RWPE2 (cell line): ENCODE measurements around the gene NUP88.

Experiments used
- ATAC-seq: fragments of 200-7000 bp; cut with Tn5 transposase; 3 replicates; pipeline ENCODE4 v1.9.1; 2021; ENCODE audit warnings: low read depth
- DNase-seq: peaks from one replicate; pipeline ENCODE4 v3.0.0-alpha.2; 2020; ENCODE audit warnings: low spot score
- H3K27ac ChIP-seq: fragments of 450-650 bp; 2 replicates; pipeline ENCODE4 v1.5.1; 2017; ENCODE audit warnings: mild to moderate bottlenecking; ENCODE audit not compliant: poor library complexity, severe bottlenecking
- H3K27me3 ChIP-seq: fragments of 250-450 bp; sonication (Bioruptor Pico); 2 replicates; pipeline ENCODE4 v1.5.1; 2021; ENCODE audit warnings: mild to moderate bottlenecking, moderate library complexity; ENCODE audit not compliant: insufficient read depth, poor library complexity, severe bottlenecking
- H3K36me3 ChIP-seq: fragments of 250-450 bp; sonication (Bioruptor Pico); 2 replicates; pipeline ENCODE4 v1.5.1; 2020; ENCODE audit warnings: low read depth, mild to moderate bottlenecking, moderate library complexity
- H3K4me1 ChIP-seq: fragments of 250-450 bp; sonication (Bioruptor Pico); 2 replicates; pipeline ENCODE4 v1.5.1; 2021; ENCODE audit warnings: mild to moderate bottlenecking, moderate library complexity; ENCODE audit not compliant: insufficient read depth, poor library complexity, severe bottlenecking
- H3K4me3 ChIP-seq: fragments of 250-450 bp; sonication (Bioruptor Pico); 2 replicates; pipeline ENCODE4 v1.5.1; 2021; ENCODE audit warnings: mild to moderate bottlenecking, moderate library complexity; ENCODE audit not compliant: severe bottlenecking
- H3K9me3 ChIP-seq: fragments of 250-450 bp; sonication (Bioruptor Pico); 2 replicates; pipeline ENCODE4 v1.5.1; 2021; ENCODE audit warnings: mild to moderate bottlenecking, moderate library complexity; ENCODE audit not compliant: severe bottlenecking
- CTCF ChIP-seq: fragments of 450-650 bp; IDR thresholded peaks from one replicate; pipeline ENCODE4 v1.5.1; 2017; ENCODE audit warnings: mild to moderate bottlenecking, moderate library complexity; ENCODE audit not compliant: poor library complexity, severe bottlenecking

Gene NUP88

GRCh38 chr17:5408186-5408585, 11.3 kb downstream of the NUP88 start:
- DNase-seq (no peak), ATAC-seq (no peak)
- peaks cover 100% of the 10 kb centered on the region for H3K36me3 ChIP-seq
- H3K27me3 ChIP-seq: no peaks in the 10 kb centered on the region
- no peak overlapping the region for H3K4me3 ChIP-seq
- peaks cover 3% of the 10 kb centered on the region for H3K4me1 ChIP-seq
- H3K27ac ChIP-seq: no peak overlapping the region
- no peak for TF ChIP-seq CTCF
- no peaks in the 10 kb centered on the region for H3K9me3 ChIP-seq

DNA sequence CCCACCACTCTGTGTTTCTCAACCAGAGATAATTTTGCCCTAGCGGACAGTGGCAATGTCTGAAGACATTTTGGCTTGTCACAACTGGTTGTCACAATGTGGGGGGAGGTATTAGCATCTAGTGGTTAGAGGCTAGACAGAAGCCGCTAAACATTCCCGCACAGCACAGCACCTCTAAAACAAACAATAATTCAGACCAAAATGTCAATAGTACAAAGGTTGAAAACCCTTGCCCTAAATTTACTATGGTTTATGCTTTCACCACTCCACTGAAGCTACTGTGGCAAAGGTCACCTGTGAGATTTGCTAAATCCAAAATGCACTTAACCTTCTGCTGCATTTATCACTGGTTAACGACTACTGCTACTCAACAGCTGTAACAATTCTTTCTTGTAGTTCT, 14.1 kb downstream of the NUP88 start:
- no peak for DNase-seq
- no peaks in the 10 kb centered on the region for H3K4me1 ChIP-seq
- no peak overlapping the region for H3K27ac ChIP-seq
- H3K9me3 ChIP-seq: no peaks in the 10 kb centered on the region
- TF ChIP-seq CTCF: no peak
- peaks cover 100% of the 10 kb centered on the region for H3K36me3 ChIP-seq
- no peak overlapping the region for H3K4me3 ChIP-seq
- H3K27me3 ChIP-seq: no peaks in the 10 kb centered on the region
- no peak for ATAC-seq

DNA sequence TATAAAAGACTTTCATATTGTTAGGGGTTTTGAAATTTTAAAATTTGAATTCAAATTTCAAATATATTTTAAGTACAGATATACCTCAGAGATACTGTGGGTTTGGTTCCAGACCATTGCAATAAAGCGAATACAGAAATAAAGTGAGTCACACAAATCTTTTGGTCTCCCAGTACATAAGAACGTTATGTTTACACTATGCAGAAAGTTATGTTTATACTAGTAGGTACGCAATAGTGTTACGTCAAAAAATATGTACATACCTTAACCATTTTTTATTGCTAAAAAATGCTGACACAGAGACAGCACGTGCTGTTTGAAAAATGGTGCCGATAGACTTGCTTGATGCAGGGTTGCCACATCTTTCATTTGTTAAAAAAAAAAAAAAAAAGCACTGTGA, 19.7 kb downstream of the NUP88 start:
- no peaks in the 10 kb centered on the region for H3K4me1 ChIP-seq
- TF ChIP-seq CTCF: no peak
- no peaks in the 10 kb centered on the region for H3K27me3 ChIP-seq
- no peak overlapping the region for H3K27ac ChIP-seq
- DNase-seq (no peak), ATAC-seq (no peak)
- peaks cover 94% of the 10 kb centered on the region for H3K36me3 ChIP-seq
- H3K9me3 ChIP-seq: no peaks in the 10 kb centered on the region
- H3K4me3 ChIP-seq: no peak overlapping the region

DNA sequence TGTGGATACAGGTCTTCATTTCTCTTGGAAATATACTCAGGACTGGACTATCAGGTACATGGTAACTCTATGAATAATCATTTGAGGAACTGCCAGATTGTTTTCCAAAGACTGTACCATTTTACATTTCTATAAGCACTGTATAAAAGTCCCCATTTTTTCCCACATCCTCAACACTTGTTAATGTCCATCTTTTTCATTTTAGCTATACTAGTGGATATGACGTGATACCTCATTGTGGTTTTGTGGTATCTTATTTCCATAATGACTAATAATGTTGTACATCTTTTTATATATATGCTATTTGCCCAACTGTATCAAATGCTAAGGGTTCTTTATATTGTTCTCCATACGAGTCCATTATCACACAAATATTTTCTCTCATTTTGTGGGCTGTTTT, 22.9 kb downstream of the NUP88 start:
- no peak for TF ChIP-seq CTCF
- Histone ChIP-seq H3K4me1 (no peaks in the 10 kb centered on the region), H3K27me3 (no peaks in the 10 kb centered on the region), H3K4me3 (no peak overlapping the region), H3K9me3 (no peaks in the 10 kb centered on the region), H3K27ac (no peak overlapping the region), H3K36me3 (peaks cover 91% of the 10 kb centered on the region)
- ATAC-seq (no peak), DNase-seq (no peak)

GRCh38 chr17:5391678-5392077, 27.8 kb downstream of the NUP88 start:
- Histone ChIP-seq H3K4me1 (no peaks in the 10 kb centered on the region), H3K4me3 (no peak overlapping the region), H3K27ac (no peak overlapping the region), H3K27me3 (no peaks in the 10 kb centered on the region), H3K9me3 (no peaks in the 10 kb centered on the region), H3K36me3 (peaks cover 94% of the 10 kb centered on the region)
- no peak for TF ChIP-seq CTCF
- ATAC-seq (no peak), DNase-seq (no peak)
